Measurements from ENCODE around the gene ZW10. TPM values are rescaled to one million over a fixed set of nuclear protein-coding genes. Genes with fewer than 3 reads are reported as not detected.
"Not testable (repeated sequence)": the region's sequence is repeated elsewhere in the genome, so short reads cannot be mapped to it uniquely, and the experiment has no call there.

Gene ZW10
- total RNA-seq, 1 donor from 2014 or later, result 15.5 TPM

GRCh38 chr11:113764527-113765219 is 8.8 kb downstream of the ZW10 start:
- H3K27me3 Mint-ChIP-seq, result no peaks in the 10 kb centered on the region
- TF ChIP-seq CTCF (IDR thresholded peaks at IDR 0.05), result no peak
- H3K27ac Mint-ChIP-seq, result no peak overlapping the region
- no peaks in the 10 kb centered on the region for H3K9me3 Mint-ChIP-seq
- ChIA-PET POLR2A (no interaction called here), CTCF (no interaction called here)
- peaks cover 67% of the 10 kb centered on the region for H3K36me3 Mint-ChIP-seq (ENCODE audit: low read depth)
- intact Hi-C loops (cut with micrococcal nuclease), result no loop called here
- no peak overlapping the region for H3K4me3 Mint-ChIP-seq
- peaks cover 2% of the 10 kb centered on the region for H3K4me1 Mint-ChIP-seq
- ATAC-seq (ENCODE audit: low read depth) (no peak), DNase-seq (no peak)

- H3K36me3 Mint-ChIP-seq (ENCODE audit: low read depth), result peaks cover 73% of the 10 kb centered on the region
- ATAC-seq (ENCODE audit: low read depth); DNase-seq; H3K4me1 Mint-ChIP-seq; CTCF ChIA-PET; intact Hi-C loops (cut with micrococcal nuclease); H3K27me3 Mint-ChIP-seq; POLR2A ChIA-PET; H3K27ac Mint-ChIP-seq; H3K9me3 Mint-ChIP-seq; H3K4me3 Mint-ChIP-seq: not testable (repeated sequence)
Measured at GRCh38 chr11:113763040-113763439, 10.5 kb downstream of the ZW10 start.

- Mint-ChIP-seq H3K27me3 (no peaks in the 10 kb centered on the region), H3K9me3 (no peaks in the 10 kb centered on the region), H3K4me3 (no peak overlapping the region), H3K36me3 (ENCODE audit: low read depth) (peaks cover 75% of the 10 kb centered on the region), H3K4me1 (no peaks in the 10 kb centered on the region), H3K27ac (no peak overlapping the region)
- CTCF ChIA-PET, result no interaction called here
- intact Hi-C loops (cut with micrococcal nuclease), result no loop called here
- POLR2A ChIA-PET, result no interaction called here
- no peak for TF ChIP-seq CTCF (IDR thresholded peaks at IDR 0.05)
- DNase-seq, result no peak
- no peak for ATAC-seq (ENCODE audit: low read depth)
Measured at GRCh38 chr11:113760241-113760640, 13.3 kb downstream of the ZW10 start.

- CTCF ChIA-PET, result no interaction called here
- intact Hi-C loops (cut with micrococcal nuclease), result no loop called here
- Mint-ChIP-seq H3K36me3 (ENCODE audit: low read depth) (peaks cover 44% of the 10 kb centered on the region), H3K4me3 (no peak overlapping the region), H3K4me1 (no peaks in the 10 kb centered on the region), H3K27me3 (no peaks in the 10 kb centered on the region), H3K27ac (no peak overlapping the region), H3K9me3 (no peaks in the 10 kb centered on the region)
- ATAC-seq (ENCODE audit: low read depth), result no peak
- DNase-seq, result no peak
- POLR2A ChIA-PET, result no interaction called here
- no peak for TF ChIP-seq CTCF (IDR thresholded peaks at IDR 0.05)
Measured at GRCh38 chr11:113752932-113753331, 20.6 kb downstream of the ZW10 start.

GRCh38 chr11:113736323-113736722 is 37.2 kb downstream of the ZW10 start:
- H3K4me3 Mint-ChIP-seq, result no peak overlapping the region
- H3K27ac Mint-ChIP-seq, result no peak overlapping the region
- H3K4me1 Mint-ChIP-seq, result no peaks in the 10 kb centered on the region
- peaks cover 84% of the 10 kb centered on the region for H3K36me3 Mint-ChIP-seq (ENCODE audit: low read depth)
- no peak for TF ChIP-seq CTCF (IDR thresholded peaks at IDR 0.05)
- H3K27me3 Mint-ChIP-seq, result no peaks in the 10 kb centered on the region
- intact Hi-C loops (cut with micrococcal nuclease), result no loop called here
- DNase-seq, result no peak
- no peaks in the 10 kb centered on the region for H3K9me3 Mint-ChIP-seq
- ChIA-PET CTCF (no interaction called here), POLR2A (no interaction called here)
- no peak for ATAC-seq (ENCODE audit: low read depth)

- H3K27ac Mint-ChIP-seq, result no peak overlapping the region
- ChIA-PET CTCF (no interaction called here), POLR2A (no interaction called here)
- no peaks in the 10 kb centered on the region for H3K27me3 Mint-ChIP-seq
- no peak overlapping the region for H3K4me3 Mint-ChIP-seq
- peaks cover 50% of the 10 kb centered on the region for H3K36me3 Mint-ChIP-seq (ENCODE audit: low read depth)
- DNase-seq (no peak), ATAC-seq (ENCODE audit: low read depth) (no peak)
- H3K4me1 Mint-ChIP-seq, result no peaks in the 10 kb centered on the region
- no peaks in the 10 kb centered on the region for H3K9me3 Mint-ChIP-seq
- no peak for TF ChIP-seq CTCF (IDR thresholded peaks at IDR 0.05)
- intact Hi-C loops (cut with micrococcal nuclease), result no loop called here
Measured at GRCh38 chr11:113732092-113732491, 41.4 kb downstream of the ZW10 start.

All from activated B cell treated with CpG ODN at 0.5 μM for 24 hours (primary cell).